MM.1S (cell line): ENCODE data around the gene LILRA2.
"Not testable (repeated sequence)": the region's sequence is repeated elsewhere in the genome, so short reads cannot be mapped to it uniquely, and the experiment has no call there.

Experiments
- DNase-seq: peaks from one replicate; pipeline ENCODE4 v3.0.0-alpha.2; 2015
- H2AFZ ChIP-seq: fragments of 300-600 bp; sonication (generic); 2 replicates; pipeline ENCODE4 v1.6.0; 2016; ENCODE audit warnings: antibody characterized with exemption, low read length
- H3F3A ChIP-seq: fragments of 300-600 bp; sonication (generic); 2 replicates; pipeline ENCODE4 v1.6.1; 2016; ENCODE audit warnings: mild to moderate bottlenecking, antibody characterized with exemption, low read length, moderate library complexity, mixed read lengths; ENCODE audit not compliant: insufficient read depth
- H3K27ac ChIP-seq: fragments of 300-600 bp; sonication (generic); 2 replicates; pipeline ENCODE4 v1.5.1; 2016; ENCODE audit warnings: mild to moderate bottlenecking, low read length
- H3K27me3 ChIP-seq: fragments of 300-600 bp; sonication (generic); replicated peaks from 2 replicates; pipeline ENCODE4 v1.6.0; 2016; ENCODE audit warnings: low read length; ENCODE audit not compliant: insufficient read depth
- H3K36me3 ChIP-seq: fragments of 300-600 bp; sonication (generic); replicated peaks from 2 replicates; pipeline ENCODE4 v1.6.1; 2016; ENCODE audit warnings: mild to moderate bottlenecking, low read length, mixed read lengths; ENCODE audit not compliant: insufficient read depth
- H3K4me1 ChIP-seq: fragments of 300-600 bp; sonication (generic); 2 replicates; pipeline ENCODE4 v1.6.1; 2016; ENCODE audit warnings: low read length, mixed read lengths
- H3K4me2 ChIP-seq: fragments of 300-600 bp; sonication (generic); 2 replicates; pipeline ENCODE4 v1.6.0; 2016; ENCODE audit warnings: low read depth, low read length
- H3K4me3 ChIP-seq: fragments of 300-600 bp; sonication (generic); 2 replicates; pipeline ENCODE4 v1.5.1; 2016; ENCODE audit warnings: low read length, mixed read lengths
- H3K79me2 ChIP-seq: fragments of 300-600 bp; sonication (generic); 2 replicates; pipeline ENCODE4 v1.6.1; 2016; ENCODE audit warnings: mixed run types, low read length, mixed read lengths
- H3K9ac ChIP-seq: fragments of 300-600 bp; sonication (generic); 2 replicates; pipeline ENCODE4 v1.6.1; 2016; ENCODE audit warnings: low read length, mixed read lengths
- H3K9me2 ChIP-seq: fragments of 300-600 bp; sonication (generic); replicated peaks from 2 replicates; pipeline ENCODE4 v1.6.1; 2016; ENCODE audit warnings: mild to moderate bottlenecking, low read length, mixed read lengths; ENCODE audit not compliant: insufficient read depth
- H3K9me3 ChIP-seq: fragments of 300-600 bp; sonication (generic); replicated peaks from 2 replicates; pipeline ENCODE4 v1.6.1; 2016; ENCODE audit warnings: mild to moderate bottlenecking, low read length, mixed read lengths; ENCODE audit not compliant: insufficient read depth
- H4K20me1 ChIP-seq: fragments of 300-600 bp; sonication (generic); 2 replicates; pipeline ENCODE4 v1.6.1; 2016; ENCODE audit warnings: mild to moderate bottlenecking, low read length, moderate library complexity, mixed read lengths; ENCODE audit not compliant: insufficient read depth
- CTCF ChIP-seq: fragments of 300-600 bp; sonication (generic); IDR thresholded peaks from 2 replicates; pipeline ENCODE4 v1.5.1; 2016; ENCODE audit warnings: antibody characterized with exemption, low read length, mixed read lengths
- EZH2 ChIP-seq: fragments of 300-600 bp; sonication (generic); optimal IDR thresholded peaks from 2 replicates; pipeline ENCODE3; 2017; ENCODE audit warnings: low read depth, mild to moderate bottlenecking, antibody characterized with exemption, low read length, mixed read lengths
- EZH2phosphoT487 ChIP-seq: fragments of 300-600 bp; sonication (generic); IDR thresholded peaks from 2 replicates; pipeline ENCODE4 v1.6.1; 2018; ENCODE audit warnings: antibody characterized with exemption, low read length

The LILRA2 gene

GRCh38 chr19:54577334-54577733 lies 3.7 kb downstream of the LILRA2 start:
- H3K79me2 ChIP-seq: no peaks in the 10 kb centered on the region
- DNase-seq: no peak
- no peak overlapping the region for H3K4me3 ChIP-seq
- no peak overlapping the region for H3K4me2 ChIP-seq
- peaks cover 50% of the 10 kb centered on the region for H3K27me3 ChIP-seq
- TF ChIP-seq CTCF (no peak), EZH2phosphoT487 (no peak), EZH2 (no peak)
- no peaks in the 10 kb centered on the region for H3F3A ChIP-seq
- no peaks in the 10 kb centered on the region for H3K9me2 ChIP-seq
- no peak overlapping the region for H3K27ac ChIP-seq
- no peaks in the 10 kb centered on the region for H3K9me3 ChIP-seq
- no peak overlapping the region for H3K9ac ChIP-seq
- 0 out of 2 replicates have a peak, but pooled peaks cover 6% of the 10 kb centered on the region for H3K4me1 ChIP-seq
- no peaks in the 10 kb centered on the region for H4K20me1 ChIP-seq
- H2AFZ ChIP-seq: no peak overlapping the region
- no peaks in the 10 kb centered on the region for H3K36me3 ChIP-seq

GRCh38 chr19:54578268-54578667 lies 4.7 kb downstream of the LILRA2 start:
- peaks cover 44% of the 10 kb centered on the region for H3K27me3 ChIP-seq
- H3K9me2 ChIP-seq, H3K4me2 ChIP-seq, H2AFZ ChIP-seq, H3K36me3 ChIP-seq, H3K9me3 ChIP-seq, H3K9ac ChIP-seq, H3K27ac ChIP-seq, H3F3A ChIP-seq, DNase-seq, H3K79me2 ChIP-seq, H3K4me3 ChIP-seq, H3K4me1 ChIP-seq, H4K20me1 ChIP-seq: not testable (repeated sequence)

- no peaks in the 10 kb centered on the region for H3K9me2 ChIP-seq
These were observed 12.8 kb downstream of the LILRA2 start for GRCh38 chr19:54586397-54586796.

GRCh38 chr19:54587026-54587425 lies 13.4 kb downstream of the LILRA2 start:
- Histone ChIP-seq H3K4me2 (no peak overlapping the region), H3K27ac (no peak overlapping the region), H3K9me2 (no peaks in the 10 kb centered on the region), H3K9me3 (no peaks in the 10 kb centered on the region), H3K9ac (no peak overlapping the region), H3F3A (no peaks in the 10 kb centered on the region), H2AFZ (no peak overlapping the region), H3K36me3 (no peaks in the 10 kb centered on the region), H3K4me1 (no peaks in the 10 kb centered on the region), H3K4me3 (no peak overlapping the region), H3K27me3 (peaks cover 72% of the 10 kb centered on the region), H3K79me2 (no peaks in the 10 kb centered on the region), H4K20me1 (no peaks in the 10 kb centered on the region)
- no peak for TF ChIP-seq EZH2
- TF ChIP-seq EZH2phosphoT487: no peak
- no peak for TF ChIP-seq CTCF
- no peak for DNase-seq

More at GRCh38 chr19:54586397-54586796, 12.8 kb downstream of the LILRA2 start:
- DNase-seq: no peak
- H3K79me2 ChIP-seq: no peaks in the 10 kb centered on the region
- H3K4me3 ChIP-seq: no peak overlapping the region
- TF ChIP-seq CTCF: no peak
- TF ChIP-seq EZH2phosphoT487: no peak
- no peak for TF ChIP-seq EZH2
- no peak overlapping the region for H3K9ac ChIP-seq
- H3K4me2 ChIP-seq: no peak overlapping the region
- no peaks in the 10 kb centered on the region for H3F3A ChIP-seq
- peaks cover 70% of the 10 kb centered on the region for H3K27me3 ChIP-seq
- no peaks in the 10 kb centered on the region for H3K9me3 ChIP-seq
- no peaks in the 10 kb centered on the region for H3K4me1 ChIP-seq
- no peaks in the 10 kb centered on the region for H4K20me1 ChIP-seq
- H2AFZ ChIP-seq: no peak overlapping the region
- H3K27ac ChIP-seq: no peak overlapping the region
- no peaks in the 10 kb centered on the region for H3K36me3 ChIP-seq

GRCh38 chr19:54593445-54593844 lies 19.9 kb downstream of the LILRA2 start, which contains the start of gene LILRA1:
TSS of gene LILRA1 (plus strand) at chr19:54593632. CDS start at chr19:54594245, 613 bp downstream.
- not testable (repeated sequence) for H3K9me2 ChIP-seq, H3K4me2 ChIP-seq, H3K4me1 ChIP-seq, H3K36me3 ChIP-seq, H3K4me3 ChIP-seq, H3K9me3 ChIP-seq, H3K27ac ChIP-seq, H4K20me1 ChIP-seq, H3K9ac ChIP-seq, H2AFZ ChIP-seq, H3K79me2 ChIP-seq, H3F3A ChIP-seq, DNase-seq
- H3K27me3 ChIP-seq: peaks cover 89% of the 10 kb centered on the region
